Esophagus muscularis mucosa (tissue), 4 donors: ENCODE measurements around the gene MDM1. TPM values are rescaled to one million over a fixed set of nuclear protein-coding genes. Genes with fewer than 3 reads are reported as not detected.

ENCODE experiments used
- DNase-seq: peaks from one replicate; pipeline ENCODE4 v3.0.0-alpha.2; 2017; ENCODE audit errors: extremely low spot score
- H3K27ac ChIP-seq, 4 donors: fragments of 200-600 bp; sonication (generic); replicated peaks in 1 of 4; 1 replicate in 3 of 4; 2 replicates in 1 of 4; pipeline ENCODE4 v1.5.1; 2016 to 2019; ENCODE audit warnings: mild to moderate bottlenecking in 1 of 4
- H3K27me3 ChIP-seq, 4 donors: fragments of 200-600 bp; sonication (generic); one replicate each; pipeline versions ENCODE4 v1.5.1 to v1.6.0; 2016 to 2019
- H3K36me3 ChIP-seq, 4 donors: fragments of 200-600 bp; sonication (generic); one replicate each; pipeline ENCODE4 v1.5.1; 2016 to 2019
- H3K4me1 ChIP-seq, 4 donors: fragments of 200-600 bp; sonication (generic); one replicate each; pipeline ENCODE4 v1.5.1; 2016 to 2019
- H3K4me3 ChIP-seq, 4 donors: fragments of 200-600 bp; sonication (generic); 1 replicate in 2 of 4; 2 replicates in 2 of 4; pipeline ENCODE4 v1.5.1; 2016 to 2019; ENCODE audit warnings: mild to moderate bottlenecking in 4 of 4, moderate library complexity in 1 of 4
- H3K9me3 ChIP-seq, 4 donors: fragments of 200-600 bp; sonication (generic); 1 replicate in 3 of 4; 2 replicates in 1 of 4; pipeline ENCODE4 v1.5.1; 2016 to 2019
- EP300 ChIP-seq: sonication (generic); formaldehyde crosslinking; IDR thresholded peaks from one replicate; pipeline ENCODE4 v1.6.1; 2017; ENCODE audit warnings: antibody characterized with exemption
- POLR2A ChIP-seq: fragments of 450-650 bp; IDR thresholded peaks from one replicate; pipeline ENCODE4 v1.6.1; 2017; ENCODE audit warnings: antibody characterized with exemption, moderate library complexity, mild to moderate bottlenecking, low read depth
- POLR2AphosphoS5 ChIP-seq, 2 donors: sonication (generic); formaldehyde crosslinking; IDR thresholded peaks; one replicate each; pipeline ENCODE4 v1.6.1; 2017; ENCODE audit warnings: antibody characterized with exemption in 2 of 2
- WGBS: methylation state at CpG from one replicate; pipeline ENCODE4 v1.1.5; 2018; 5-methylcytosine and 5-hydroxymethylcytosine counted together
- intact Hi-C: fragments of 100-400 bp; cut with DNase I; formaldehyde crosslinking; loops from one replicate; pipeline ENCODE4 v1.15.1; 2023
- total RNA-seq, 4 donors: library from RNA; depleted of rRNA; stranded (reverse); fragments of >200 nt; gene quantifications; one replicate each; pipeline versions ENCODE4 v1.1.0 to v1.2.1, GENCODE V29; 2016
- TF ChIP-seq, protein P1 (sequence below), 3 experiments: fragments of 200-600 bp in 2 of 3; fragments of 450-650 bp in 1 of 3; sonication (generic) in 2 of 3; IDR thresholded peaks; one replicate each; pipeline ENCODE4 v1.5.1; 2017 to 2019; ENCODE audit warnings: antibody characterized with exemption in 3 of 3, mild to moderate bottlenecking in 2 of 3, moderate library complexity in 1 of 3

The MDM1 gene
- total RNA-seq, 4 donors from 2014 or later, result 11.3 to 33.2 (median 14.7) TPM

GRCh38 chr12:68332728-68333630, 817 bp upstream of the MDM1 start:
- H3K4me1 ChIP-seq, result peaks cover 9 to 75% (median 51%) of the 10 kb centered on the region in 4 donors
- 51% methylated on average over 18 of the region's 18 CpGs for WGBS
- intact Hi-C loops, result no loop called here

GRCh38 chr12:68331500-68331868, 678 bp downstream of the MDM1 start:
- no peaks in the 10 kb centered on the region for H3K27me3 ChIP-seq
- peaks cover 0 to 18% (median 4%) of the 10 kb centered on the region in 4 donors for H3K36me3 ChIP-seq
- H3K4me1 ChIP-seq, result peaks cover 9 to 61% (median 39%) of the 10 kb centered on the region in 4 donors
- no peaks in the 10 kb centered on the region for H3K9me3 ChIP-seq
- DNase-seq, result peak; percentile 19
- WGBS, result 27% methylated on average over 9 of the region's 9 CpGs
- peak overlapping the region; percentile 71 to 83 (median 79) for H3K27ac ChIP-seq
- TF ChIP-seq POLR2AphosphoS5 (IDR thresholded peaks at IDR 0.05), result no peak
- no peak for TF ChIP-seq POLR2A
- TF ChIP-seq EP300, result no peak
- TF ChIP-seq, protein P1, sequence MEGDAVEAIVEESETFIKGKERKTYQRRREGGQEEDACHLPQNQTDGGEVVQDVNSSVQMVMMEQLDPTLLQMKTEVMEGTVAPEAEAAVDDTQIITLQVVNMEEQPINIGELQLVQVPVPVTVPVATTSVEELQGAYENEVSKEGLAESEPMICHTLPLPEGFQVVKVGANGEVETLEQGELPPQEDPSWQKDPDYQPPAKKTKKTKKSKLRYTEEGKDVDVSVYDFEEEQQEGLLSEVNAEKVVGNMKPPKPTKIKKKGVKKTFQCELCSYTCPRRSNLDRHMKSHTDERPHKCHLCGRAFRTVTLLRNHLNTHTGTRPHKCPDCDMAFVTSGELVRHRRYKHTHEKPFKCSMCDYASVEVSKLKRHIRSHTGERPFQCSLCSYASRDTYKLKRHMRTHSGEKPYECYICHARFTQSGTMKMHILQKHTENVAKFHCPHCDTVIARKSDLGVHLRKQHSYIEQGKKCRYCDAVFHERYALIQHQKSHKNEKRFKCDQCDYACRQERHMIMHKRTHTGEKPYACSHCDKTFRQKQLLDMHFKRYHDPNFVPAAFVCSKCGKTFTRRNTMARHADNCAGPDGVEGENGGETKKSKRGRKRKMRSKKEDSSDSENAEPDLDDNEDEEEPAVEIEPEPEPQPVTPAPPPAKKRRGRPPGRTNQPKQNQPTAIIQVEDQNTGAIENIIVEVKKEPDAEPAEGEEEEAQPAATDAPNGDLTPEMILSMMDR (IDR thresholded peaks at IDR 0.05), result no peak
- intact Hi-C loops, result no loop called here
- H3K4me3 ChIP-seq, result peak overlapping the region; percentile 71 to 89 (median 84)

More at GRCh38 chr12:68332728-68333630, 817 bp upstream of the MDM1 start:
- Histone ChIP-seq H3K27me3 (no peaks in the 10 kb centered on the region), H3K4me3 (peak overlapping the region; percentile 71 to 89 (median 84)), H3K36me3 (peaks cover 0 to 5% (median under 1%) of the 10 kb centered on the region in 4 donors), H3K9me3 (no peaks in the 10 kb centered on the region), H3K27ac (peak overlapping the region; percentile 71 to 83 (median 80))
- TF ChIP-seq, protein P1 (IDR thresholded peaks at IDR 0.05), result no peak
- TF ChIP-seq POLR2AphosphoS5 (IDR thresholded peaks at IDR 0.05), result no peak
- peak; percentile 26 for DNase-seq

DNA sequence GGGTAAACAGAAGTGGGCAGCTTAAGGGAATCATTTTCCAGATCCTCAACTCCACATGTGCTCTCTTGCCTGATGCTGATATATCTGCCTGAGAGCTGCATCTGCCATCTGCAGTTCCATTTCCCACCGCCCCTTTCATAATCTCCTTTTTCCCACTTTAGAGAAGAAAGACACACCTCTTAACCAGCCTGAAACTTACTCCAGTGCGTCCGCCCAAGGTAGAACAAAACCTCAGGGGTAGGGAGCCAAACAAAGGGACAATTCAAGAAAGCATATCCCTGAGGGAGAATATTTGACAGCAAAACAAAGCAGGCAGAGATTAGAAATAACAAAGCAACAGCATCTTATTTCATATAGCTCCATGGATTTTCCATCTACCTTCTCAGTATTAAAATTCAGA, 4.3 kb downstream of the MDM1 start:
- Histone ChIP-seq H3K4me1 (peaks cover 9 to 50% (median 36%) of the 10 kb centered on the region in 4 donors), H3K9me3 (no peaks in the 10 kb centered on the region), H3K27ac (no peak overlapping the region), H3K4me3 (no peak overlapping the region), H3K36me3 (peaks cover 0 to 26% (median 8%) of the 10 kb centered on the region in 4 donors), H3K27me3 (no peaks in the 10 kb centered on the region)
- intact Hi-C loops, result no loop called here
- peak; percentile 34 for DNase-seq
- 88% methylated on average over 3 of the region's 3 CpGs for WGBS
- TF ChIP-seq EP300 (no peak), POLR2A (no peak)

GRCh38 chr12:68326716-68327115, 5.4 kb downstream of the MDM1 start:
- peak; percentile 26 for DNase-seq
- no peaks in the 10 kb centered on the region for H3K9me3 ChIP-seq
- intact Hi-C loops, result no loop called here
- H3K27ac ChIP-seq, result no peak overlapping the region
- WGBS, result 81% methylated on average over 3 of the region's 3 CpGs
- peaks cover 0 to 35% (median 8%) of the 10 kb centered on the region in 4 donors for H3K36me3 ChIP-seq
- H3K27me3 ChIP-seq, result no peaks in the 10 kb centered on the region
- TF ChIP-seq POLR2A, result no peak
- no peak for TF ChIP-seq POLR2AphosphoS5 (IDR thresholded peaks at IDR 0.05)
- TF ChIP-seq, protein P1 (IDR thresholded peaks at IDR 0.05), result no peak
- no peak for TF ChIP-seq EP300
- no peak overlapping the region for H3K4me3 ChIP-seq
- H3K4me1 ChIP-seq, result peaks cover 8 to 44% (median 34%) of the 10 kb centered on the region in 4 donors

- no peak for TF ChIP-seq EP300
- TF ChIP-seq, protein P1 (IDR thresholded peaks at IDR 0.05), result no peak
- no peak for TF ChIP-seq POLR2AphosphoS5 (IDR thresholded peaks at IDR 0.05)
- TF ChIP-seq POLR2A, result no peak
Measured at GRCh38 chr12:68325966-68326365, 6.2 kb downstream of the MDM1 start.

More at GRCh38 chr12:68325966-68326365, 6.2 kb downstream of the MDM1 start:
- Histone ChIP-seq H3K4me1 (peaks cover under 1 to 38% (median 30%) of the 10 kb centered on the region in 4 donors), H3K27ac (no peak overlapping the region), H3K36me3 (peaks cover 0 to 35% (median 8%) of the 10 kb centered on the region in 4 donors), H3K4me3 (no peak overlapping the region), H3K9me3 (no peaks in the 10 kb centered on the region), H3K27me3 (no peaks in the 10 kb centered on the region)
- WGBS, result 67% methylated on average over 1 of the region's 1 CpG
- DNase-seq, result no peak
- intact Hi-C loops, result no loop called here
